Measurements from ENCODE around the gene GYPC.

- TF ChIP-seq CTCF (conservative IDR thresholded peaks at IDR 0.05; ENCODE audit: low read length) (no peak), EZH2phosphoT487 (IDR thresholded peaks at IDR 0.05; ENCODE audit: borderline replicate concordance) (no peak)
Measured at GRCh38 chr2:126685629-126686028, 29.7 kb downstream of the GYPC start.
